Vagina (tissue), 2 donors: ENCODE measurements around the gene NRXN3.

Source experiments
- CTCF ChIP-seq, 3 experiments: fragments of 450-650 bp in 2 of 3; fragments of 200-600 bp in 1 of 3; sonication (generic) in 1 of 3; IDR thresholded peaks; one replicate each; pipeline ENCODE4 v1.5.1; 2017 to 2019; ENCODE audit warnings: antibody characterized with exemption in 3 of 3, mild to moderate bottlenecking in 2 of 3, moderate library complexity in 2 of 3
- POLR2A ChIP-seq, 2 donors: fragments of 450-650 bp; IDR thresholded peaks; one replicate each; pipeline ENCODE4 v1.6.1; 2017; ENCODE audit warnings: antibody characterized with exemption in 2 of 2, mild to moderate bottlenecking in 2 of 2, moderate library complexity in 2 of 2
- POLR2AphosphoS5 ChIP-seq, 2 donors: sonication (generic); formaldehyde crosslinking; IDR thresholded peaks; one replicate each; pipeline ENCODE4 v1.9.0; 2017; ENCODE audit warnings: antibody characterized with exemption in 2 of 2, mild to moderate bottlenecking in 2 of 2, low read depth in 1 of 2; ENCODE audit not compliant: insufficient read depth in 1 of 2

- TF ChIP-seq POLR2A (IDR thresholded peaks at IDR 0.05) (no peak), CTCF (IDR thresholded peaks at IDR 0.05) (no peak), POLR2AphosphoS5 (IDR thresholded peaks at IDR 0.05; ENCODE audit: insufficient read depth in 1 of 2, low read depth in 1 of 2) (no peak)
Measured at GRCh38 chr14:78586681-78587080, 416.5 kb downstream of the NRXN3 start.
